ENCODE measurements around the gene UMPS. TPM values are rescaled to one million over a fixed set of nuclear protein-coding genes. Genes with fewer than 3 reads are reported as not detected.

Gene UMPS
- total RNA-seq, 1 experiment from 2014 or later = 61.8 TPM

DNA sequence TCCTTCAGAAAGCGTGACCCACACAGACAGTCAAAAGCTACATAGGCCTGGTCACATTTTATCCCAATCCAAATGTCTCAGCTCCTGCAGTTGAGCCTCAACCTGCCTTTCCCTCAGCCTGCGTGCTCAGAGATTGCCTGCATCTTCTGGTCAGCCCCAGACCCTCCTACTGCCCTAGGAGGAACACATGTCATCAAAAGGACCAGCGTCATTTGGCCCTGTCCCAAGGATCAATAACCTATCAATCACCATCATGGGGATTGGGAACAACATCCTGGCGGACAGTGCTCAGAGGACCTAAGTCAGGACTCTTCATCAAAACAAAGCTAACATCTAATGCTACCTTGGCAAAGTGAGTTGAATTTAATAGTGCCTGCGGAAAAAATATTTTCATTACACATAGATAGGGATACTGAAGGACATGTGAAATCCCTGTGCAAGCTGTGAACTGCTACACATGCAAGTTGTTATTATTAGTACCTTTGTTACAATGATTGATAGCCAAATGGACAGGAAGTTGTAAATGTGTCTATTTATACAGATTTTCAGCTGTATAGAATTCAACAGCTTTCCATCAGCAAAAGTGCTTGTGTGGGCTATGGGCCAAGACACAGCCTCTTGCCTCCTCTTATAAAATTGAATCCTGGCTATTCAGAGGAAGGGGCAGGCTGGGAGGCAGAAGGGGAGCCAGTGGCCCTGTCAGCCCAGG is 47.7 kb downstream of the UMPS start:
- H3K4me1 ChIP-seq (replicated peaks; ENCODE audit: insufficient read depth) = peaks cover 5% of the 10 kb centered on the region; the same call in 1 of the 2 replicates
- no peak for DNase-seq
- peaks cover 3% of the 10 kb centered on the region; the same call in 1 of the 2 replicates for H4K20me1 ChIP-seq (ENCODE audit: insufficient read depth)
- TF ChIP-seq, protein P1, sequence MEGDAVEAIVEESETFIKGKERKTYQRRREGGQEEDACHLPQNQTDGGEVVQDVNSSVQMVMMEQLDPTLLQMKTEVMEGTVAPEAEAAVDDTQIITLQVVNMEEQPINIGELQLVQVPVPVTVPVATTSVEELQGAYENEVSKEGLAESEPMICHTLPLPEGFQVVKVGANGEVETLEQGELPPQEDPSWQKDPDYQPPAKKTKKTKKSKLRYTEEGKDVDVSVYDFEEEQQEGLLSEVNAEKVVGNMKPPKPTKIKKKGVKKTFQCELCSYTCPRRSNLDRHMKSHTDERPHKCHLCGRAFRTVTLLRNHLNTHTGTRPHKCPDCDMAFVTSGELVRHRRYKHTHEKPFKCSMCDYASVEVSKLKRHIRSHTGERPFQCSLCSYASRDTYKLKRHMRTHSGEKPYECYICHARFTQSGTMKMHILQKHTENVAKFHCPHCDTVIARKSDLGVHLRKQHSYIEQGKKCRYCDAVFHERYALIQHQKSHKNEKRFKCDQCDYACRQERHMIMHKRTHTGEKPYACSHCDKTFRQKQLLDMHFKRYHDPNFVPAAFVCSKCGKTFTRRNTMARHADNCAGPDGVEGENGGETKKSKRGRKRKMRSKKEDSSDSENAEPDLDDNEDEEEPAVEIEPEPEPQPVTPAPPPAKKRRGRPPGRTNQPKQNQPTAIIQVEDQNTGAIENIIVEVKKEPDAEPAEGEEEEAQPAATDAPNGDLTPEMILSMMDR (conservative IDR thresholded peaks at IDR 0.05) = no peak
- TF ChIP-seq EZH2 (IDR thresholded peaks at IDR 0.05; ENCODE audit: low read depth) = no peak
- ChIA-PET CTCF (no interaction called here), POLR2A (ENCODE audit: unreplicated experiment) (no interaction called here)
- no peak overlapping the region for H2AFZ ChIP-seq
- no peak overlapping the region for H3K4me2 ChIP-seq
- H3F3A ChIP-seq (ENCODE audit: insufficient read depth, low read depth) = no peaks in the 10 kb centered on the region
- H3K9me3 ChIP-seq (ENCODE audit: insufficient read depth, low read depth) = no peaks in the 10 kb centered on the region
- no peaks in the 10 kb centered on the region for H3K27me3 ChIP-seq (ENCODE audit: insufficient read depth, low read depth)
- no peaks in the 10 kb centered on the region for H3K79me2 ChIP-seq (ENCODE audit: low read depth)
- H3K27ac ChIP-seq = no peak overlapping the region
- H3K9me2 ChIP-seq (ENCODE audit: insufficient read depth) = no peaks in the 10 kb centered on the region
- BruUV-seq (replicated peaks) = no TSS peak
- no peak overlapping the region for H3K4me3 ChIP-seq
- intact Hi-C loops (cut with micrococcal nuclease; ENCODE audit: unreplicated experiment) = no loop called here
- H3K36me3 ChIP-seq (ENCODE audit: low read depth) = no peaks in the 10 kb centered on the region; the same call in 1 of the 2 replicates

DNA sequence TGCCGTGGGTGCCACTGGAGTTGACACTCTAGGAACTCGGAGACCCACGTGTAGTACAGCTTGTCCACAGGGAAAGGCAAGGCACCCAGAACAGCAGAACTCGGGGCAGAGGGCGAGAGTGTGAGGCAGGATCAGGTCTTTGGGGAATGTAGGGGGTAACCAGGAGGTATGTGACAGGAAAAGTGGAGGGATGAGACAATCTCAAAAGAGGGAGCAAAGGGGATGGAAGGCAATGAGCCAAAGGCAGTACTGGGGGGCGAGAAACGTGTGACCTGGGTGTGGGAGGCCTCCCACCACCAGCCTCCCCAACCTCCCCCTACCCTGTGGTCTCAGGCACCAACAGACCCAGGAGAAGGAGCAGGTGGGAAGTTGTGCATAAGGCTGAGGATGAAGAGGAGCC is 48.9 kb downstream of the UMPS start:
- TF ChIP-seq EZH2 (IDR thresholded peaks at IDR 0.05; ENCODE audit: low read depth) = no peak
- TF ChIP-seq, protein P1 (conservative IDR thresholded peaks at IDR 0.05) = no peak
- Histone ChIP-seq H3K36me3 (ENCODE audit: low read depth) (no peaks in the 10 kb centered on the region; the same call in 1 of the 2 replicates), H3K27ac (no peak overlapping the region), H3K4me1 (replicated peaks; ENCODE audit: insufficient read depth) (peaks cover 5% of the 10 kb centered on the region; the same call in 1 of the 2 replicates), H4K20me1 (ENCODE audit: insufficient read depth) (peaks cover 7% of the 10 kb centered on the region), H3K79me2 (ENCODE audit: low read depth) (no peaks in the 10 kb centered on the region), H3K4me3 (no peak overlapping the region), H3K4me2 (no peak overlapping the region), H3K9me2 (ENCODE audit: insufficient read depth) (no peaks in the 10 kb centered on the region), H3K9me3 (ENCODE audit: insufficient read depth, low read depth) (no peaks in the 10 kb centered on the region), H3K27me3 (ENCODE audit: insufficient read depth, low read depth) (no peaks in the 10 kb centered on the region), H2AFZ (no peak overlapping the region), H3F3A (ENCODE audit: insufficient read depth, low read depth) (no peaks in the 10 kb centered on the region)
- intact Hi-C loops (cut with micrococcal nuclease; ENCODE audit: unreplicated experiment) = no loop called here
- DNase-seq = no peak
- BruUV-seq (replicated peaks) = no TSS peak
- ChIA-PET CTCF (no interaction called here), POLR2A (ENCODE audit: unreplicated experiment) (no interaction called here)

DNA sequence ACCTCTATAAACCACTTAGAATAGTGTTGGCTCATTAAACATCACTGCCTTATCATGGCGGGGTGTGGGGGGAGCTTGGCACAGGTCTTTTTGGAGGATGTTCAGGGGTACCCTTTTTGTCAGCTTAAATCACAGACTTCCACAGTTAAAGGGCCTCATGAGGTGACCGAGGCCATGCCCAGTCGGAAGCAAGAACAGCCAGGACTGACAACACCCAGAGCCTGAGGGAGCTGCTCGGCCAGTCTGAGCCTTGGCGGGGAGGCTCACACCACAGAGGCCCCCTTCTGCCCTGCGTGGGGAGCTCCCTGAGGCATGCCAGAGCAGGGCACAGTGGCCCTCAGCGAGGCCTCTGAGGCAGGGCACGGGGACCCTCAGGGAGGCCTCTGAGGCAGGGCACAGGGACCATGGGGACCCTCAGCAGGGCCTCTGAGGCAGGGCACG is 49.5 kb downstream of the UMPS start:
- Histone ChIP-seq H3K27ac (no peak overlapping the region), H3F3A (ENCODE audit: insufficient read depth, low read depth) (no peaks in the 10 kb centered on the region), H3K36me3 (ENCODE audit: low read depth) (no peaks in the 10 kb centered on the region; the same call in 1 of the 2 replicates), H3K9me2 (ENCODE audit: insufficient read depth) (no peaks in the 10 kb centered on the region), H2AFZ (no peak overlapping the region), H3K9me3 (ENCODE audit: insufficient read depth, low read depth) (no peaks in the 10 kb centered on the region), H4K20me1 (ENCODE audit: insufficient read depth) (peaks cover 7% of the 10 kb centered on the region), H3K27me3 (ENCODE audit: insufficient read depth, low read depth) (no peaks in the 10 kb centered on the region), H3K4me3 (no peak overlapping the region), H3K4me2 (no peak overlapping the region), H3K4me1 (replicated peaks; ENCODE audit: insufficient read depth) (no peaks in the 10 kb centered on the region; the same call in 1 of the 2 replicates), H3K79me2 (ENCODE audit: low read depth) (no peaks in the 10 kb centered on the region)
- CTCF ChIA-PET = interaction anchor here (0.6 kb wide), 1 partner anchor 76 kb away, joined by 3 read pairs; no protein-coding TSS in a partner anchor
- intact Hi-C loops (cut with micrococcal nuclease; ENCODE audit: unreplicated experiment) = no loop called here
- POLR2A ChIA-PET (ENCODE audit: unreplicated experiment) = no interaction called here
- no peak for DNase-seq
- no TSS peak for BruUV-seq (replicated peaks)
- TF ChIP-seq, protein P1 (conservative IDR thresholded peaks at IDR 0.05) = no peak
- no peak for TF ChIP-seq EZH2 (IDR thresholded peaks at IDR 0.05; ENCODE audit: low read depth)

Measured in PC-9 (cell line).